Measurements from ENCODE around the gene WDR82. TPM values are rescaled to one million over a fixed set of nuclear protein-coding genes. Genes with fewer than 3 reads are reported as not detected.

WDR82 gene
- total and polyA plus RNA-seq, 9 of the 15 experiments (the other 6 are each of a cell fraction or from before 2014, with no cell fraction given) = 6.4 to 62.9 (median 37.1) TPM

DNA sequence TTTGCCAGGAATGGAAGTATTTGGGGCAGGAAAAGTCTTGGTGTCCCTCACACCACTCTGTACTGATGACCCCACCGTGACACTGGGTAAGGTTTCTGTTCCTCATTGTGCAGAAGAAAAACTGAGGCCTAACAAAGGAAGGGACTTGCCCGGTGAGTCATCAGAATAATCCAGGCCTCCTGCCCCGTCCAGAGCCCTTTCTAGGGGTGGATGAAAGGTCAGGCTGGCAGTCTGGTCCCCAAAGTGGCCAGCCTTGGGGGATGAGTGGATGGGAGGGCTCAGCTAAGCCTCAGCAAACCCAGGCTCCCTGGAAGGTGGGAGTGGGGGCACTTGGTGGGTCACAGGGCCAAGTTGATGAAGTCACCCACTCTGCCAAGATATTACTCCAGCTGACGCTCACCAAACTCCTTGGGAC, 35.3 kb upstream of the WDR82 start (continued):
- TF ChIP-seq, protein P1, sequence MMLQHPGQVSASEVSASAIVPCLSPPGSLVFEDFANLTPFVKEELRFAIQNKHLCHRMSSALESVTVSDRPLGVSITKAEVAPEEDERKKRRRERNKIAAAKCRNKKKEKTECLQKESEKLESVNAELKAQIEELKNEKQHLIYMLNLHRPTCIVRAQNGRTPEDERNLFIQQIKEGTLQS (IDR thresholded peaks at IDR 0.05) = peak; percentile 65
- TF ChIP-seq, protein P1 (CRISPR knock-in tag; conservative IDR thresholded peaks at IDR 0.05) = no peak

DNA sequence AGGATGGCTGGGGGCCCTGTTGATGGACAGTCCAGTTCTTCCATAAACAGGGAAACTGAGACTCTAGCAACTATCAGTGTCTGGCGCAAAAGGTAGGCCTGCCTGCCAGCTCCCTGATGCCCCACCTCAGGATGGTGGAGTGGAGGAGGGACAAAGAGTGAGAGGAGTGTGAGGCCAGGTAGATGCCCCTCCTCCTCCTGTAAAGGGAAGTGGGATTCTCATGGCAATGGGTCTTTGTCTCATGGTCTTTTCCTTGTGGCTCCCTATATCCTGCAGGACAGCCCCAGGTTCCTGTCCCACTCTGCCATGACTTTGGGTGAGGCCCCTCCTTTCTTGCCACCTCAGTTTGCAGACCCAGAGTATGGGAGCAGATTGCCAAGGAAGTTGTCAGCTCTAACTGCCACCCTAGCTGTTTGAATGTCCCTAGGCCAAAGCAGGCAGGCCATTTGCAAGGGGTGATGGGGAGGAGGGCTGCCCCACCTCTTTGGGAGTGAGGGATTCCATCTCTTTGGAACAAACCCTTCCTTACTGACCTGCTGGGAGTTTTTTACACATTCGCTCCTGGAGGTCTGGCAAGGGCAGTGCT, 34.8 kb upstream of the WDR82 start:
- ATAC-seq (no peak), DNase-seq (ENCODE audit: extremely low read depth in 1 of 4, low spot score in 3 of 4) (no peak), FAIRE-seq (no peak)
- Histone ChIP-seq H3K9me1 (ENCODE audit: control insufficient read depth, insufficient read depth, low read length) (no peaks in the 10 kb centered on the region), H3K4me3 (no peak overlapping the region), H3K27ac (ENCODE audit: extremely low read depth, low read depth, low read length) (no peak overlapping the region), H3K4me1 (replicated peaks in 1 of 2; ENCODE audit: control insufficient read depth in 2 of 2, insufficient read depth in 2 of 2, low read length in 2 of 2) (peaks cover 0 to 15% of the 10 kb centered on the region in 2 experiments; a peak in 3 of 5 replicates), H3K27me3 (ENCODE audit: control insufficient read depth in 2 of 2, insufficient read depth in 2 of 2, low read length in 2 of 2) (no peaks in the 10 kb centered on the region), H3K9ac (ENCODE audit: insufficient read depth in 1 of 2, low read depth in 2 of 2, low read length in 2 of 2) (peak overlapping the region in 1 of 2 experiments; percentile 24; a peak in 1 of 4 replicates), H2AFZ (ENCODE audit: low read depth, low read length) (no peak overlapping the region), H3K79me2 (ENCODE audit: control insufficient read depth, insufficient read depth, low read length) (no peaks in the 10 kb centered on the region), H4K20me1 (replicated peaks; ENCODE audit: control insufficient read depth, insufficient read depth, low read length) (no peaks in the 10 kb centered on the region), H3K4me2 (ENCODE audit: insufficient read depth, low read length) (no peak overlapping the region), H3K36me3 (ENCODE audit: control insufficient read depth, insufficient read depth, low read length) (no peaks in the 10 kb centered on the region), H3K9me3 (replicated peaks; ENCODE audit: control insufficient read depth, insufficient read depth, low read depth, low read length) (no peaks in the 10 kb centered on the region)
- in situ Hi-C loops (cut with MboI) (no loop called here), intact Hi-C loops (cut with micrococcal nuclease) (no loop called here)
- ChIA-PET POLR2A (no interaction called here), CTCF (ENCODE audit: low intra/inter-chr PET ratio) (no interaction called here)
- no TSS peak for BruUV-seq (replicated peaks)
- WGBS (ENCODE audit: insufficient coverage, low coverage, missing lambda C conversion rate) = 50% methylated on average over 2 of the region's 2 CpGs
- TF ChIP-seq, protein P2, sequence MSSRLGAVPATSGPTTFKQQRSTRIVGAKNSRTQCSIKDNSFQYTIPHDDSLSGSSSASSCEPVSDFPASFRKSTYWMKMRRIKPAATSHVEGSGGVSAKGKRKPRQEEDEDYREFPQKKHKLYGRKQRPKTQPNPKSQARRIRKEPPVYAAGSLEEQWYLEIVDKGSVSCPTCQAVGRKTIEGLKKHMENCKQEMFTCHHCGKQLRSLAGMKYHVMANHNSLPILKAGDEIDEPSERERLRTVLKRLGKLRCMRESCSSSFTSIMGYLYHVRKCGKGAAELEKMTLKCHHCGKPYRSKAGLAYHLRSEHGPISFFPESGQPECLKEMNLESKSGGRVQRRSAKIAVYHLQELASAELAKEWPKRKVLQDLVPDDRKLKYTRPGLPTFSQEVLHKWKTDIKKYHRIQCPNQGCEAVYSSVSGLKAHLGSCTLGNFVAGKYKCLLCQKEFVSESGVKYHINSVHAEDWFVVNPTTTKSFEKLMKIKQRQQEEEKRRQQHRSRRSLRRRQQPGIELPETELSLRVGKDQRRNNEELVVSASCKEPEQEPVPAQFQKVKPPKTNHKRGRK (tag; IDR thresholded peaks at IDR 0.05) = no peak
- TF ChIP-seq, protein P3, sequence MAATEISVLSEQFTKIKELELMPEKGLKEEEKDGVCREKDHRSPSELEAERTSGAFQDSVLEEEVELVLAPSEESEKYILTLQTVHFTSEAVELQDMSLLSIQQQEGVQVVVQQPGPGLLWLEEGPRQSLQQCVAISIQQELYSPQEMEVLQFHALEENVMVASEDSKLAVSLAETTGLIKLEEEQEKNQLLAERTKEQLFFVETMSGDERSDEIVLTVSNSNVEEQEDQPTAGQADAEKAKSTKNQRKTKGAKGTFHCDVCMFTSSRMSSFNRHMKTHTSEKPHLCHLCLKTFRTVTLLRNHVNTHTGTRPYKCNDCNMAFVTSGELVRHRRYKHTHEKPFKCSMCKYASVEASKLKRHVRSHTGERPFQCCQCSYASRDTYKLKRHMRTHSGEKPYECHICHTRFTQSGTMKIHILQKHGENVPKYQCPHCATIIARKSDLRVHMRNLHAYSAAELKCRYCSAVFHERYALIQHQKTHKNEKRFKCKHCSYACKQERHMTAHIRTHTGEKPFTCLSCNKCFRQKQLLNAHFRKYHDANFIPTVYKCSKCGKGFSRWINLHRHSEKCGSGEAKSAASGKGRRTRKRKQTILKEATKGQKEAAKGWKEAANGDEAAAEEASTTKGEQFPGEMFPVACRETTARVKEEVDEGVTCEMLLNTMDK (IDR thresholded peaks at IDR 0.05; ENCODE audit: borderline replicate concordance, insufficient read depth, low read depth, low read length, poor library complexity, severe bottlenecking) = no peak
- TF ChIP-seq RFX7 (CRISPR knock-in tag; IDR thresholded peaks at IDR 0.05) (no peak), CBX3 (IDR thresholded peaks at IDR 0.05; ENCODE audit: borderline replicate concordance in 1 of 2, low read length in 2 of 2) (no peak), SIRT6 (IDR thresholded peaks at IDR 0.05; ENCODE audit: low read depth, low read length) (no peak)
- TF ChIP-seq, protein P4, sequence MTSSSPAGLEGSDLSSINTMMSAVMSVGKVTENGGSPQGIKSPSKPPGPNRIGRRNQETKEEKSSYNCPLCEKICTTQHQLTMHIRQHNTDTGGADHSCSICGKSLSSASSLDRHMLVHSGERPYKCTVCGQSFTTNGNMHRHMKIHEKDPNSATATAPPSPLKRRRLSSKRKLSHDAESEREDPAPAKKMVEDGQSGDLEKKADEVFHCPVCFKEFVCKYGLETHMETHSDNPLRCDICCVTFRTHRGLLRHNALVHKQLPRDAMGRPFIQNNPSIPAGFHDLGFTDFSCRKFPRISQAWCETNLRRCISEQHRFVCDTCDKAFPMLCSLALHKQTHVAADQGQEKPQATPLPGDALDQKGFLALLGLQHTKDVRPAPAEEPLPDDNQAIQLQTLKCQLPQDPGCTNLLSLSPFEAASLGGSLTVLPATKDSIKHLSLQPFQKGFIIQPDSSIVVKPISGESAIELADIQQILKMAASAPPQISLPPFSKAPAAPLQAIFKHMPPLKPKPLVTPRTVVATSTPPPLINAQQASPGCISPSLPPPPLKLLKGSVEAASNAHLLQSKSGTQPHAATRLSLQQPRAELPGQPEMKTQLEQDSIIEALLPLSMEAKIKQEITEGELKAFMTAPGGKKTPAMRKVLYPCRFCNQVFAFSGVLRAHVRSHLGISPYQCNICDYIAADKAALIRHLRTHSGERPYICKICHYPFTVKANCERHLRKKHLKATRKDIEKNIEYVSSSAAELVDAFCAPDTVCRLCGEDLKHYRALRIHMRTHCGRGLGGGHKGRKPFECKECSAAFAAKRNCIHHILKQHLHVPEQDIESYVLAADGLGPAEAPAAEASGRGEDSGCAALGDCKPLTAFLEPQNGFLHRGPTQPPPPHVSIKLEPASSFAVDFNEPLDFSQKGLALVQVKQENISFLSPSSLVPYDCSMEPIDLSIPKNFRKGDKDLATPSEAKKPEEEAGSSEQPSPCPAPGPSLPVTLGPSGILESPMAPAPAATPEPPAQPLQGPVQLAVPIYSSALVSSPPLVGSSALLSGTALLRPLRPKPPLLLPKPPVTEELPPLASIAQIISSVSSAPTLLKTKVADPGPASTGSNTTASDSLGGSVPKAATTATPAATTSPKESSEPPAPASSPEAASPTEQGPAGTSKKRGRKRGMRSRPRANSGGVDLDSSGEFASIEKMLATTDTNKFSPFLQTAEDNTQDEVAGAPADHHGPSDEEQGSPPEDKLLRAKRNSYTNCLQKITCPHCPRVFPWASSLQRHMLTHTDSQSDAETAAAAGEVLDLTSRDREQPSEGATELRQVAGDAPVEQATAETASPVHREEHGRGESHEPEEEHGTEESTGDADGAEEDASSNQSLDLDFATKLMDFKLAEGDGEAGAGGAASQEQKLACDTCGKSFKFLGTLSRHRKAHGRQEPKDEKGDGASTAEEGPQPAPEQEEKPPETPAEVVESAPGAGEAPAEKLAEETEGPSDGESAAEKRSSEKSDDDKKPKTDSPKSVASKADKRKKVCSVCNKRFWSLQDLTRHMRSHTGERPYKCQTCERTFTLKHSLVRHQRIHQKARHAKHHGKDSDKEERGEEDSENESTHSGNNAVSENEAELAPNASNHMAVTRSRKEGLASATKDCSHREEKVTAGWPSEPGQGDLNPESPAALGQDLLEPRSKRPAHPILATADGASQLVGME (CRISPR knock-in tag; IDR thresholded peaks at IDR 0.05) = no peak
